Ramos (cell line): Measurements from ENCODE around the gene COL4A3.
"Not testable (repeated sequence)": the region's sequence is repeated elsewhere in the genome, so short reads cannot be mapped to it uniquely, and the experiment has no call there.

Experiments
- in situ Hi-C: fragments of 300-500 bp; cut with MboI; formaldehyde crosslinking; loops from one replicate; pipeline ENCODE4 v1.14.3; 2022; ENCODE audit warnings: low sequenced_read_pairs; ENCODE audit not compliant: unreplicated experiment

The COL4A3 gene

GRCh38 chr2:227153758-227154486 is 10.5 kb upstream of the COL4A3 start:
- in situ Hi-C loops, result no loop called here

GRCh38 chr2:227154986-227155774 is 9.2 kb upstream of the COL4A3 start:
- in situ Hi-C loops, result no loop called here

GRCh38 chr2:227160164-227160563 is 4.3 kb upstream of the COL4A3 start:
- in situ Hi-C loops, result no loop called here

- in situ Hi-C loops, result no loop called here
Observed at GRCh38 chr2:227161947-227162346, 2.5 kb upstream of the COL4A3 start.

- in situ Hi-C loops, result no loop called here
Observed at GRCh38 chr2:227163485-227163997, 883 bp upstream of the COL4A3 start.

- in situ Hi-C loops, result no loop called here
Observed at GRCh38 chr2:227164763-227165291, 403 bp downstream of the COL4A3 start.

- in situ Hi-C loops, result not testable (repeated sequence)
Observed at GRCh38 chr2:227171779-227172178, 7.4 kb downstream of the COL4A3 start.

- in situ Hi-C loops, result no loop called here
Observed at GRCh38 chr2:227177592-227178336, 13.3 kb downstream of the COL4A3 start.

GRCh38 chr2:227179988-227180685 is 15.7 kb downstream of the COL4A3 start:
- in situ Hi-C loops, result no loop called here

GRCh38 chr2:227180770-227181169 is 16.3 kb downstream of the COL4A3 start:
- in situ Hi-C loops, result no loop called here

GRCh38 chr2:227182765-227183164 is 18.3 kb downstream of the COL4A3 start:
- in situ Hi-C loops, result no loop called here

- in situ Hi-C loops, result no loop called here
Observed at GRCh38 chr2:227183657-227184367, 19.4 kb downstream of the COL4A3 start.

- in situ Hi-C loops, result no loop called here
Observed at GRCh38 chr2:227185615-227186232, 21.3 kb downstream of the COL4A3 start.

GRCh38 chr2:227186751-227187150 is 22.3 kb downstream of the COL4A3 start:
- in situ Hi-C loops, result no loop called here

GRCh38 chr2:227188292-227188691 is 23.9 kb downstream of the COL4A3 start:
- in situ Hi-C loops, result no loop called here

- in situ Hi-C loops, result no loop called here
Observed at GRCh38 chr2:227191367-227191766, 26.9 kb downstream of the COL4A3 start.

- in situ Hi-C loops, result no loop called here
Observed at GRCh38 chr2:227192491-227192890, 28.1 kb downstream of the COL4A3 start.

GRCh38 chr2:227194219-227194618 is 29.8 kb downstream of the COL4A3 start:
- in situ Hi-C loops, result no loop called here

- in situ Hi-C loops, result no loop called here
Observed at GRCh38 chr2:227198866-227199265, 34.4 kb downstream of the COL4A3 start.
